Neural progenitor cell (in vitro differentiated cells): Measurements from ENCODE around the gene PLCG2.

ENCODE experiments used
- EZH2 ChIP-seq: fragments of 200-600 bp; sonication (generic); IDR thresholded peaks from 2 replicates; pipeline ENCODE4 v1.6.1; 2017; ENCODE audit warnings: antibody characterized with exemption, mild to moderate bottlenecking, moderate library complexity
- TF ChIP-seq, protein P1 (sequence below): fragments of 200-600 bp; sonication (generic); IDR thresholded peaks from 2 replicates; pipeline ENCODE4 v1.5.1; 2017; ENCODE audit warnings: antibody characterized with exemption, mild to moderate bottlenecking

DNA sequence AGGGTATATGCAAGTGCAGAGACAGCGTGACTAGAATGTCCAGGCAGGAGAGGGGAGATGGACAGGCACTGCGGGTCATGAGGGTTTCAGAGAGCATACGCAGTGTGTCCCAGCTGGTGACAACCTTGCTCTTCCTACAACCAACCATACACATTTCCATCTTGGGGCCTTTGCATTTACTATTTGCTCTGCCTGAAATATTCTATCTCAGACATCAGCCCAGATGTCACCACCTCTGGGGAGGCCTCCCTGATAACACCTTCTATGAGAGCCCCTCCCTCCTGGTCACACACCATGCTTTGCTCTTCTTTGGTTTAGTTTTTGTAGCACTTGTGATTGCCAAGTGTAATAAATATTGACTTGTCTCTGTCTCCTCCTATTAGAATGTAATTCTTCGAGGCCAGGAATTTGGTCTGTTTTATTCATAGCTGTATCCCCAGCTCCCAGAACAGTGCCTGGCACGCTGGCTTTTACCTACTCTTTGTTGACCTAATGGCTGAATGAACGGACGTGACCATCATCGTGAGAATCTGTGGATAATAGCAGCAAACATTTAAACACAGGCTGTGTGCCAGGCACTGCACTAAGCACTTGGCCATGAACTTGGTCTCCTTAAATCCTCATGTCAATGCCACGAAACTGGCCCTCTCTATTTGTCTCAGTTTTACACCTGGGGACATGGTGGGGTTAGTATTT, 51.9 kb downstream of the PLCG2 start:
- TF ChIP-seq, protein P1, sequence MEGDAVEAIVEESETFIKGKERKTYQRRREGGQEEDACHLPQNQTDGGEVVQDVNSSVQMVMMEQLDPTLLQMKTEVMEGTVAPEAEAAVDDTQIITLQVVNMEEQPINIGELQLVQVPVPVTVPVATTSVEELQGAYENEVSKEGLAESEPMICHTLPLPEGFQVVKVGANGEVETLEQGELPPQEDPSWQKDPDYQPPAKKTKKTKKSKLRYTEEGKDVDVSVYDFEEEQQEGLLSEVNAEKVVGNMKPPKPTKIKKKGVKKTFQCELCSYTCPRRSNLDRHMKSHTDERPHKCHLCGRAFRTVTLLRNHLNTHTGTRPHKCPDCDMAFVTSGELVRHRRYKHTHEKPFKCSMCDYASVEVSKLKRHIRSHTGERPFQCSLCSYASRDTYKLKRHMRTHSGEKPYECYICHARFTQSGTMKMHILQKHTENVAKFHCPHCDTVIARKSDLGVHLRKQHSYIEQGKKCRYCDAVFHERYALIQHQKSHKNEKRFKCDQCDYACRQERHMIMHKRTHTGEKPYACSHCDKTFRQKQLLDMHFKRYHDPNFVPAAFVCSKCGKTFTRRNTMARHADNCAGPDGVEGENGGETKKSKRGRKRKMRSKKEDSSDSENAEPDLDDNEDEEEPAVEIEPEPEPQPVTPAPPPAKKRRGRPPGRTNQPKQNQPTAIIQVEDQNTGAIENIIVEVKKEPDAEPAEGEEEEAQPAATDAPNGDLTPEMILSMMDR, result no peak
- no peak for TF ChIP-seq EZH2
